22Rv1 (cell line): Measurements from ENCODE around the gene BCHE.
A peak's percentile ranks its signal among the peaks of the same experiment; 100 is the strongest.

Experiments used
- H3K27ac ChIP-seq: fragments of 450-650 bp; 2 replicates; pipeline ENCODE4 v1.5.1; 2017
- CTCF ChIP-seq: fragments of 450-650 bp; IDR thresholded peaks from 2 replicates; pipeline ENCODE4 v1.5.1; 2017; ENCODE audit warnings: mild to moderate bottlenecking
- ZFX ChIP-seq: fragments of 450-650 bp; IDR thresholded peaks from 2 replicates; pipeline ENCODE4 v1.6.1; 2017; ENCODE audit warnings: antibody characterized with exemption, borderline replicate concordance

The BCHE gene

DNA sequence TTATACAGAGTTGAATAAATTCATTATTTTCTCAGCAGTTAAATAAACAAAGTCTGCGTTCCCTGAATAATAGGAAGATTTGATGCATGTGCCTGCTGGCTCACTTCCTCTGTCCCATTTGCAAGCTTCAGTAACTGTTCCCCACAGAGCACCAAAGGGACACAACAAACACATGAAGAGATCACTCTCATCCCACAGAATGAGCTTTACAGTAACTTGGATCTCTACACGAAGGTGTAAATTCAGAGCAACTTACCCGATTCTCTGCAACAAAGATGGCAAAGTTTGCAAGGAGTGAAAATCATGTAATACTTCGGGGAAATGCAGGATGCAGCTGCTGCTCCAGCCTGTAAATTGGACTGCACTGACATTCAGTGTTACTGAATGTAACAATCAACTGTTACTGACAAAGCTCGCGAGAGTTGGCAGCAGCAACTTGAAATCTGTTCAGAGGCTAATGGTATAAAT, at the start of gene BCHE:
Gene BCHE, minus strand, starts transcription at position 366 of the 468 bp plus-strand sequence. CDS start 6,390 bp downstream, outside the sequence.
- TF ChIP-seq ZFX: no peak
- no peak for TF ChIP-seq CTCF
- H3K27ac ChIP-seq: peak within 1 kb of the TSS; percentile 48

- H3K27ac ChIP-seq: no peak overlapping the region
- TF ChIP-seq CTCF: no peak
Measured at GRCh38 chr3:165885558-165886270, 48.5 kb upstream of the BCHE start.

DNA sequence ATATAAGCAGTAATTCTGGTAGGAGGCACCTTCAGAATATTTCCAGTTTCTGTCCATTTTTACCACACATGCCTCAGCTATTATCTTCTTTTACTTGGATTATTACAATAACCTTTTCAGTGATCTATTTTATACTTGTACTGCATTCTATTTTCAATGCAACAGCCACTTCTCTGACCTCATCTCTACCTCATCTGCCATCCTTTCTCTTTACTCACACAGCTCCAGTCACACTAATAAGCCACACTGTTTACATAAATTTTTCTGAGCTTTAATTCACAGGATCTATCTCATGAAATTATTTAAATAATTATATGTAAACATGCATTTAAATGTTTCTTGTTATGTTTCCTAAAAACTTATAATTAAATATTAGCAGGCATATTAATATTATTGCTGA, 47.3 kb upstream of the BCHE start:
- TF ChIP-seq ZFX (no peak), CTCF (no peak)
- H3K27ac ChIP-seq: no peak overlapping the region

DNA sequence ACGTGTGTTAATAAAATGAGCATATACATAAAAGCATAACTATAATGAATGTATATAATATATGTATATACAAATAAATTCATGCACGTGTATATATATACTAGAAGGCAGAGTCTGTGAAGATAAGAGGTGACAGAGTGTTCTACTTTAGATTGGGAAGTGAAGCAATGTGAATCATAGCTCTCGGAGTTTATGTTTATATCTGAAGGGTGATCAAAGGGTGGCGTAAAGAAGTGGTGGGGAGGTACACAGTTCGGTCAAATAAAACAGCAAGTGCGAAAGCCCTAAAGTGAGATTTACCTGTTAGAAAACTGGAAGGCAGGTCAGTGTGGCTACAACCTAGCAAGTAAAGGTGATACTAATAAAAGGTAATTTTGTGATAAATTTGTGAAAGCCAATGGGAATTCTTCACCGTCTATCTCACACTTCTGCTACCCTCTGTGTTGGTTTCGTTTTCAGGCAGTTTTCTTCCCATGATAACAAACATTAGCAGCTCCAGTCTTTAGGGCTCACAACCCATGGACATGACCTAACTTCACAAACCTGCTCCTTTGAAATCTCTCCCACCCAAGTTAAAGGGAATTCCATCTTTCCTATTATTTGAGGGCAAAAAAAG, 46.7 kb upstream of the BCHE start:
- no peak for TF ChIP-seq ZFX
- TF ChIP-seq CTCF: no peak
- H3K27ac ChIP-seq: no peak overlapping the region

- no peak overlapping the region for H3K27ac ChIP-seq
- TF ChIP-seq CTCF (no peak), ZFX (no peak)
Measured at GRCh38 chr3:165883117-165883516, 45.9 kb upstream of the BCHE start.

GRCh38 chr3:165875644-165876043, 38.4 kb upstream of the BCHE start:
- no peak for TF ChIP-seq ZFX
- TF ChIP-seq CTCF: no peak
- H3K27ac ChIP-seq: no peak overlapping the region
